Subcutaneous adipose tissue (tissue), 4 donors: Measurements from ENCODE around the gene MRPL45. TPM values are rescaled to one million over a fixed set of nuclear protein-coding genes. Genes with fewer than 3 reads are reported as not detected.
"Not testable (repeated sequence)": the region's sequence is repeated elsewhere in the genome, so short reads cannot be mapped to it uniquely, and the experiment has no call there.

ENCODE experiments used
- total RNA-seq, 4 donors: library from RNA; depleted of rRNA; stranded (reverse); fragments of >200 nt; gene quantifications; one replicate each; pipeline ENCODE4 v1.1.0, GENCODE V29; 2016
- TF ChIP-seq, protein P1 (sequence below): fragments of 450-650 bp; IDR thresholded peaks from one replicate; pipeline ENCODE4 v1.5.1; 2016; ENCODE audit warnings: low read depth, mild to moderate bottlenecking, control low read depth, antibody characterized with exemption, moderate library complexity

Gene MRPL45
- total RNA-seq = 10 to 100 TPM; 31.8 to 40.9 (median 38.5) TPM

DNA sequence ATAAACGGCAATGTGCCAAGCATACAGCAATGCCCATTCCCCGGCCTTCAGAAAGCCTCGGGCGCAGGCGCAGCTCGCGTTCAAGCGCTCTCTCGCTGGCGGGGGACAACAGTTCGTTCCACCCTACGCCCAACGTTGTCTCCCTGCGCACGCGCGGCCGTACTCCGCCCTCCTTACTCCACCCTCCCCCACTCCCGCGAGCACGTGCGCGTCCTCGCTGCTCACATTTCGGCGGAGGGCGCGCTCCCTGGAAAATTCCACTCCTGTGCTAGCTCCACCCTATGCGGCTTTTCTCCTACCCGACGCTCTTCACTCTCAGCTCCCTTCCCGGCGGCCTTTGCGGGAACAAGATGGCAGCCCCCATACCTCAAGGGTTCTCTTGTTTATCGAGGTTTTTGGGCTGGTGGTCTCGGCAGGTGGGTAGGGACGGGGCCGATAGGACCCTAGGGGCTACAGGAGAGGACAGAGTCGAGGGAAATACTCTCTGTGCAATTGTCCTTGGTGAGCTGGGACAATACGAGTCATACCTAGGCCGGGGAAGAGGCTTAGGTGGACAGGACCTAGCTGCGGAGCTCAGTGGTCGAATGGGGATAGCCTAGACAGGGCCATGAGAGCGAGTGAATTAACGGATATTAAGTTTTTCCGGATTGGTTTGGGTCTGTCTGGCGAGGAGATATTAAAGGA, at the start of gene MRPL45:
MRPL45 (plus strand) TSS at position 335 of the 684 bp plus-strand sequence; CDS start at position 351, 16 bp downstream.
- TF ChIP-seq, protein P1, sequence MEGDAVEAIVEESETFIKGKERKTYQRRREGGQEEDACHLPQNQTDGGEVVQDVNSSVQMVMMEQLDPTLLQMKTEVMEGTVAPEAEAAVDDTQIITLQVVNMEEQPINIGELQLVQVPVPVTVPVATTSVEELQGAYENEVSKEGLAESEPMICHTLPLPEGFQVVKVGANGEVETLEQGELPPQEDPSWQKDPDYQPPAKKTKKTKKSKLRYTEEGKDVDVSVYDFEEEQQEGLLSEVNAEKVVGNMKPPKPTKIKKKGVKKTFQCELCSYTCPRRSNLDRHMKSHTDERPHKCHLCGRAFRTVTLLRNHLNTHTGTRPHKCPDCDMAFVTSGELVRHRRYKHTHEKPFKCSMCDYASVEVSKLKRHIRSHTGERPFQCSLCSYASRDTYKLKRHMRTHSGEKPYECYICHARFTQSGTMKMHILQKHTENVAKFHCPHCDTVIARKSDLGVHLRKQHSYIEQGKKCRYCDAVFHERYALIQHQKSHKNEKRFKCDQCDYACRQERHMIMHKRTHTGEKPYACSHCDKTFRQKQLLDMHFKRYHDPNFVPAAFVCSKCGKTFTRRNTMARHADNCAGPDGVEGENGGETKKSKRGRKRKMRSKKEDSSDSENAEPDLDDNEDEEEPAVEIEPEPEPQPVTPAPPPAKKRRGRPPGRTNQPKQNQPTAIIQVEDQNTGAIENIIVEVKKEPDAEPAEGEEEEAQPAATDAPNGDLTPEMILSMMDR = not testable (repeated sequence)

DNA sequence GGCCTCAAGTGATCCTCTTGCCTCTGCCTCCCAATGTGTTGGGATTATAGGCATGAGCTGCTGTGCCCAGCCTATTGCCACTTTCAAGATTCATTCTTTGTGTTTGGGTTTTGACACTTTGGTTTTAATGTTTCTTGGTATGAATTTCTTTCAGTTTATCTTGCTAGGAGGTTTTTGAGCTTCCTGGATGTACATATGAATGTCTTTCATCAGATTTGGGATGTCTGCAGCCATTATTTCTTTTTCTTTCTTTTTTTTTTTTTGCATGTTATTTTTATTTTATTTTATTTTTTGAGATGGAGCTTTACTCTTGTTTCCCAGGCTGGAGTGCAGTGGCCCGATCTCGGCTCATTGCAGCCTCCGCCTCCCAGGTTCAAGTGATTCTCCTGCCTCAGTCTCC, 18.5 kb downstream of the MRPL45 start:
- TF ChIP-seq, protein P1 = no peak

DNA sequence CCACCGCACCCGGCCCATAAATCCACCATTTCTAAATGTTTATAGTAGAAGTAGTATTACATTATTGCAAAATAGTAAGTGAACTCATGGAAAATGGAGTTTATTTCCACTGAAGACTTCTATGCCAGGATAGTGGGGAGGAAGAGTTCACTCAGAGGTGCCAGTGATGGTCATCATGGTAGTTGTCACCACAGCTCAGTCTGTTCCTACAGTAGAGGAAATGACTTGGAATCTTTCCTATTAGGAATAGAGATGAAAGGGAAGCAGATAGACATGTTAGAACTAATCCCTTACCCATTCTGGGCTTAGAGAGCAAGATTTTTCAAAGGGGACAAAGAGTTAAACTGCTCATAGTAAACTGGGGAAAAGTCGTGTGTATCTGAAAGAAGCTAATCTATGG, 20.1 kb downstream of the MRPL45 start:
- TF ChIP-seq, protein P1 = no peak

DNA sequence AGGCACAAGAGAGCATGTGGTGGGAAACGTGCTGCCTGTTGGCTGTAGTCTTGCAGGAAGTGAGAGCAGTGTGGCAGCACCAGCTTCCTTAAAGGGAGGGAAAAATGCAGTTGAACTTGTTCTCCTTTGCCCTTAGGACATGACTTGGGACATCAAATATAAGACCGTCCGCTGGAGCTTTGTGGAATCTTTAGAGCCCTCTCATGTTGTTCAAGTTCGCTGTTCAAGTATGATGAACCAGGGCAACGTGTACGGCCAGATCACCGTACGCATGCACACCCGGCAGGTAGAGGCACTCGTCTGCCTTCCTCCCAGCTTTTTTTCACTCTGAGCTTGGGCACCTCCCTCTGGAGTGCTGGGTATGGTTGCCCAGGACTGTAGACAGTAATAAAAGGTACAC, 23.5 kb downstream of the MRPL45 start:
- TF ChIP-seq, protein P1 = no peak

DNA sequence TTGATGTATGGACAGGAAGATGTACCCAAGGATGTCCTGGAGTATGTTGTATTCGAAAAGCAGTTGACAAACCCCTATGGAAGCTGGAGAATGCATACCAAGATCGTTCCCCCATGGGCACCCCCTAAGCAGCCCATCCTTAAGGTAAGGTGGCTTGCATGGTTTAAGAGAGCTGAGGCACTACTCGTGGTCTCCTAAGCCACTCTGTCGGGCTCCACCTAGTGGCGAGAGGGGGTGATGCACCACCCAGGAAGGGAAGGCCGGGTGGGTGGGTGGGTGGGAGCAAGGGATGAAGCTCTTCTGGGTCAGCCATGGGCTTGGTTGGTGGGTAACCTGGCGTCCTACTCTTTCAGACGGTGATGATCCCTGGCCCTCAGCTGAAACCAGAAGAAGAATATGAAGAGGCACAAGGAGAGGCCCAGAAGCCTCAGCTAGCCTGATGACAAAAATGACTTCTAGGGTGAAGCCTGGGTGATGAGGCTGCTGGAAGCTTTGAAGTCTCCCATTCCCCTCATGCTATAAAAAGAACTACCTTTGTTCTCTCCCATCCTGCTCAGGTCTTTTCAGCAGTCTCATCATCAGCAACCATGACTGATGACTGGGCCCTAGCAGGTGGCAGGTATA, 25.3 kb downstream of the MRPL45 start:
- TF ChIP-seq, protein P1 = no peak

DNA sequence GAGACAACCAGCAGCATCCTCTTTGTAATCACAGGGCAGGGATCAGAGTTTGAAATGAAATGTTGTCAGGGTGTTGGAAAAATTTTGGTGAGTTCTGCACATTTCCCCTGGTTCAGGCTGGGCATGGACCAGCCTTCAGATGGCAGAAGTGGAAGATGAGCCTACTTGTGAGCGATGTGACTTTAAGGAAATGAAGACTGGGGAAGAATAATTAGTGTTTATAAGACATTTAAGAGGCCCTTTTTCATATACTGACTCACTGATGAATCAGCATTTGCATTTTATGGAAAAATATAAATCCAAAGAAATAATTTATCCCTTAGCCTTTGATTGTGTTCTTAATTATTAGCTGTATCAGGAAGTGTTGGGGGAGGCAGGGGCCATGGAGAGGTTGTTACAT, 25.9 kb downstream of the MRPL45 start:
- TF ChIP-seq, protein P1 = no peak

DNA sequence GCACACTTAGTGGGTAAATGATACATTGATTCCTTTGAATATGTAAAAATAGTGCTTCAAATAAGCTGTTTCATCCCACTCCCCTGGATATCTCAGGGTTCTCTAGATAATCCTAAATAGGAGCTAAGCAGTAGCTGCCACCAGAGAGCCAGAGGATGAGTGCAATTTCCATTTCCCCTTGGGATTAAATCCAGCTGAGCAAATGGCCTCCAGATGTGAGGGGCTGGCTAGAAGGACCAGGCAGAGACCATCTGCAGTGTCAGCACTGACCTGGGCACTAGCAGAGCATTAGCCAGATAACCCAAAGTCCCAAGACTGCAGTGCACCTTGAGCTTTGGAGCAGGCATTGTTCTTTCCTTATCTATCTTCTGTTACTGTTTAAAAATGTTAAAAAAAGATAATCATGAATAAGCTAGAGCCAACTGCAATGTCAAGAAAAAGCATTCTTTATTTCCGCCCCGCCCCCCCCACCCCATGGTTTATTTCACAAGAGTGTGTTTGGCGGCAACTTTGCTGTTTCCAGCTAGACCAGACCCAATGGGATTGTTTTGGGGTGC, 27.3 kb downstream of the MRPL45 start:
- TF ChIP-seq, protein P1 = no peak
